Activated naive CD8-positive, alpha-beta T cell (primary cell): Measurements from ENCODE around the gene TM9SF3.

Experiments used
- H3K27ac Mint-ChIP-seq: one replicate; pipeline ENCODE4 v1.8.0; 2021; ENCODE audit warnings: mixed read lengths
- H3K27me3 Mint-ChIP-seq: one replicate; pipeline ENCODE4 v1.8.0; 2021; ENCODE audit warnings: mixed read lengths
- H3K36me3 Mint-ChIP-seq: one replicate; pipeline ENCODE4 v1.8.0; 2021; ENCODE audit warnings: mixed read lengths
- H3K4me1 Mint-ChIP-seq: one replicate; pipeline ENCODE4 v1.8.0; 2021; ENCODE audit warnings: low read depth, mixed read lengths
- H3K4me3 Mint-ChIP-seq: one replicate; pipeline ENCODE4 v1.8.0; 2021; ENCODE audit warnings: mild to moderate bottlenecking, mixed read lengths
- H3K9me3 Mint-ChIP-seq: one replicate; pipeline ENCODE4 v1.8.0; 2021; ENCODE audit warnings: low read depth, mixed read lengths

TM9SF3 gene

GRCh38 chr10:96586419-96587263, at the start of gene TM9SF3:
TSS of gene TM9SF3 (minus strand) at chr10:96587012. CDS start at chr10:96586835, 177 bp downstream.
- peak within 1 kb of the TSS; percentile 97 for H3K27ac Mint-ChIP-seq
- H3K4me3 Mint-ChIP-seq = peak within 1 kb of the TSS; percentile 99
- H3K4me1 Mint-ChIP-seq = peaks cover 42% of the 10 kb centered on the region
- H3K36me3 Mint-ChIP-seq = peaks cover 4% of the 10 kb centered on the region
- no peaks in the 10 kb centered on the region for H3K9me3 Mint-ChIP-seq
- no peaks in the 10 kb centered on the region for H3K27me3 Mint-ChIP-seq

- Mint-ChIP-seq H3K4me1 (peaks cover 4% of the 10 kb centered on the region), H3K27me3 (no peaks in the 10 kb centered on the region), H3K9me3 (no peaks in the 10 kb centered on the region), H3K4me3 (no peak overlapping the region), H3K27ac (no peak overlapping the region), H3K36me3 (peaks cover 3% of the 10 kb centered on the region)
Measured at GRCh38 chr10:96636551-96636950, 49.7 kb upstream of the TM9SF3 start.

- H3K27ac Mint-ChIP-seq = no peak overlapping the region
- H3K9me3 Mint-ChIP-seq = no peaks in the 10 kb centered on the region
- no peaks in the 10 kb centered on the region for H3K27me3 Mint-ChIP-seq
- H3K36me3 Mint-ChIP-seq = peaks cover 3% of the 10 kb centered on the region
- no peak overlapping the region for H3K4me3 Mint-ChIP-seq
- no peaks in the 10 kb centered on the region for H3K4me1 Mint-ChIP-seq
Measured at GRCh38 chr10:96632974-96633710, 46.3 kb upstream of the TM9SF3 start.

- H3K36me3 Mint-ChIP-seq = peaks cover 6% of the 10 kb centered on the region
- no peaks in the 10 kb centered on the region for H3K4me1 Mint-ChIP-seq
- H3K4me3 Mint-ChIP-seq = no peak overlapping the region
- no peaks in the 10 kb centered on the region for H3K9me3 Mint-ChIP-seq
- H3K27me3 Mint-ChIP-seq = no peaks in the 10 kb centered on the region
- no peak overlapping the region for H3K27ac Mint-ChIP-seq
Measured at GRCh38 chr10:96627292-96627691, 40.5 kb upstream of the TM9SF3 start.

GRCh38 chr10:96626795-96627194, 40.0 kb upstream of the TM9SF3 start:
- H3K27me3 Mint-ChIP-seq = no peaks in the 10 kb centered on the region
- H3K27ac Mint-ChIP-seq = no peak overlapping the region
- H3K36me3 Mint-ChIP-seq = peaks cover 3% of the 10 kb centered on the region
- H3K4me1 Mint-ChIP-seq = no peaks in the 10 kb centered on the region
- no peak overlapping the region for H3K4me3 Mint-ChIP-seq
- H3K9me3 Mint-ChIP-seq = no peaks in the 10 kb centered on the region

GRCh38 chr10:96625173-96625572, 38.4 kb upstream of the TM9SF3 start:
- Mint-ChIP-seq H3K9me3 (no peaks in the 10 kb centered on the region), H3K36me3 (peaks cover 3% of the 10 kb centered on the region), H3K4me3 (no peak overlapping the region), H3K27me3 (no peaks in the 10 kb centered on the region), H3K27ac (no peak overlapping the region), H3K4me1 (no peaks in the 10 kb centered on the region)

GRCh38 chr10:96622013-96622787, 35.4 kb upstream of the TM9SF3 start:
- Mint-ChIP-seq H3K36me3 (no peaks in the 10 kb centered on the region), H3K9me3 (no peaks in the 10 kb centered on the region), H3K27ac (no peak overlapping the region), H3K4me1 (no peaks in the 10 kb centered on the region), H3K4me3 (no peak overlapping the region), H3K27me3 (no peaks in the 10 kb centered on the region)

GRCh38 chr10:96619796-96620773, 33.3 kb upstream of the TM9SF3 start:
- no peak overlapping the region for H3K27ac Mint-ChIP-seq
- no peaks in the 10 kb centered on the region for H3K9me3 Mint-ChIP-seq
- H3K4me3 Mint-ChIP-seq = no peak overlapping the region
- H3K27me3 Mint-ChIP-seq = no peaks in the 10 kb centered on the region
- H3K36me3 Mint-ChIP-seq = no peaks in the 10 kb centered on the region
- H3K4me1 Mint-ChIP-seq = no peaks in the 10 kb centered on the region

GRCh38 chr10:96619120-96619519, 32.3 kb upstream of the TM9SF3 start:
- Mint-ChIP-seq H3K4me3 (no peak overlapping the region), H3K27ac (no peak overlapping the region), H3K27me3 (no peaks in the 10 kb centered on the region), H3K36me3 (no peaks in the 10 kb centered on the region), H3K9me3 (no peaks in the 10 kb centered on the region), H3K4me1 (no peaks in the 10 kb centered on the region)

- H3K4me3 Mint-ChIP-seq = no peak overlapping the region
- no peaks in the 10 kb centered on the region for H3K4me1 Mint-ChIP-seq
- no peaks in the 10 kb centered on the region for H3K27me3 Mint-ChIP-seq
- no peaks in the 10 kb centered on the region for H3K9me3 Mint-ChIP-seq
- no peak overlapping the region for H3K27ac Mint-ChIP-seq
- H3K36me3 Mint-ChIP-seq = no peaks in the 10 kb centered on the region
Measured at GRCh38 chr10:96618653-96619052, 31.8 kb upstream of the TM9SF3 start.

- Mint-ChIP-seq H3K36me3 (no peaks in the 10 kb centered on the region), H3K4me3 (no peak overlapping the region), H3K27me3 (no peaks in the 10 kb centered on the region), H3K27ac (no peak overlapping the region), H3K4me1 (no peaks in the 10 kb centered on the region), H3K9me3 (no peaks in the 10 kb centered on the region)
Measured at GRCh38 chr10:96616961-96617360, 30.1 kb upstream of the TM9SF3 start.

GRCh38 chr10:96614515-96614914, 27.7 kb upstream of the TM9SF3 start:
- no peak overlapping the region for H3K4me3 Mint-ChIP-seq
- H3K27ac Mint-ChIP-seq = no peak overlapping the region
- peaks cover 14% of the 10 kb centered on the region for H3K4me1 Mint-ChIP-seq
- H3K9me3 Mint-ChIP-seq = no peaks in the 10 kb centered on the region
- no peaks in the 10 kb centered on the region for H3K36me3 Mint-ChIP-seq
- no peaks in the 10 kb centered on the region for H3K27me3 Mint-ChIP-seq

GRCh38 chr10:96613576-96613975, 26.8 kb upstream of the TM9SF3 start:
- Mint-ChIP-seq H3K9me3 (no peaks in the 10 kb centered on the region), H3K27me3 (no peaks in the 10 kb centered on the region), H3K4me1 (peaks cover 14% of the 10 kb centered on the region), H3K36me3 (no peaks in the 10 kb centered on the region), H3K27ac (no peak overlapping the region), H3K4me3 (no peak overlapping the region)
